Measurements from ENCODE around the gene ZNF568. TPM values are rescaled to one million over a fixed set of nuclear protein-coding genes. Genes with fewer than 3 reads are reported as not detected.

Gene ZNF568
- total RNA-seq, 1 donor, result 7.8 TPM

DNA sequence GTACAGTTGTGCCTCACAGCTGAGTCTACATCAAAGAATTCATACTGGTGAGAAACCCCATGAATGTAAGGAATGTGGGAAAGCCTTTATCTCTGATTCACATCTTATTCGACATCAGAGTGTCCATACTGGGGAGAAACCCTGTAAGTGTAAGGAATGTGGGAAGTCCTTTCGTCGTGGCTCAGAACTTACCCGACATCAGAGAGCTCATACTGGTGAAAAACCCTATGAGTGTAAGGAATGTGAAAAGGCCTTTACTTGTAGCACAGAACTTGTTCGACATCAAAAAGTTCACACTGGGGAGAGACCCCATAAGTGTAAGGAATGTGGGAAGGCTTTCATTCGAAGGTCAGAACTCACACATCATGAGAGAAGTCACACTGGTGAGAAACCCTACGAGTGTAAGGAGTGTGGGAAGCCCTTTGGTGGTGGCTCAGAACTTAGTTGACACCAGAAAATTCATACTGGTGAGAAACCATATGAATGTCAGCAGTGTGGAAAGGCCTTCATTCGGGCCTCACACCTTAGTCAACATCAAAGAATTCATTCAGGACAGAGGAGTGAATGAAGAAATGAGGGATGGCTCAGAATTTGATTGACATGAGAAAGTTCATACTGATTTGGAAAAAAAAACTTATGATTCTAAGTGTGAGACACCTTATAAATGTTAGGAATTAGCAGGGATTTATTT, 81.2 kb downstream of the ZNF568 start:
- DNase-seq (ENCODE audit: low read depth in 2 of 3, low spot score in 2 of 3), result no peak

DNA sequence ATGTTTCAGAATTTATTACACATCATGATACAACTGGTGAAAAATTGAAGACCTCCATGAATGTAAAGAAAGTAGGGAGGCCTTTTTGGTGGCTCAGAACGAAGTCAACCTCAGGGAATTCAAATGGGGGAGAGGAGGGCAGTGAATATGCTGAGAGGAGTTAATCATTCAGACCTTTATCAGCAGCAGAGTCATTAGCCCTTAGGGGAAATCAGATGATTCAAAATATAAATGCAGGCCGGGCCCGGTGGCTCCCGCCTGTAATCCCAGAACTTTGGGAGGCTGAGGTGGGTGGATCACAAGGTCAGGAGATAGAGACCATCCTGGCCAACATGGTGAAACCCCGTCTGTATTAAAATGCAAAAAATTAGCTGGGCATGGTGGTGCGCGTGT, 81.7 kb downstream of the ZNF568 start:
- DNase-seq (ENCODE audit: low read depth in 2 of 3, low spot score in 2 of 3), result no peak

- no peak for DNase-seq (ENCODE audit: low read depth in 2 of 3, low spot score in 2 of 3)
Measured at GRCh38 chr19:36999313-36999712, 83.2 kb downstream of the ZNF568 start.

DNA sequence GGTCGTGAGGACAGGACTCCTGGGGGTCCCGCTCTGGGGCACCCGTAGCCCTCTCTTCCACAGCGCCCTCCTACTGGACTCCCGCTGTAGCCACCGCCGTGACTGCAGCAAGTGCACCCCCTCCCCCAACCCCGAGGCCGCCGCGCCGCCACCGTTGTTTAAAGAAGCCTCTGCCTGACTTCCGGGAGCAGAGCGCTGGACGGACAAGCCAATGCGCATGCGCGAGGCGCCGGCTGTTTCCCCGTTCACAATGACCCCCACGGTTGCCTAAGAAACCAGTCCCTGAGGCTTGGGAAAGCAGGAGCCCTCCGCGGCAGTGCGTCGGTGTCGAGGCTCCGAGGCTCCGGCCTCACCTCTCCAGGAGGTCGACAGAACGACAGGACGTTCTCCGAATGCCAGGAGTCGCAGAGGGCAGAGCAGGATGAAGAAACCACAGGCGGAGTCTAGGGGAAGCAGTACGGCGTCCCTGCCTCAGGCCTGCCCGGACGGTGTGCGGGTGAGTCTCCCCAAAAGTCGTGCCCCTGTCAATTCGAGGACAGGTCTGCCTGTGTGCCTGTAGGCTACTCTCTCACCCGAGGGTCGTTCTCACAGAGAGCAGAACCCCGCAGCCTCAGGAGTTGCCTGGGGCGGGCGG, 91.6 kb downstream of the ZNF568 start:
- DNase-seq (ENCODE audit: low read depth in 2 of 3, low spot score in 2 of 3), result peak; percentile 2 to 75 (median 24)

DNA sequence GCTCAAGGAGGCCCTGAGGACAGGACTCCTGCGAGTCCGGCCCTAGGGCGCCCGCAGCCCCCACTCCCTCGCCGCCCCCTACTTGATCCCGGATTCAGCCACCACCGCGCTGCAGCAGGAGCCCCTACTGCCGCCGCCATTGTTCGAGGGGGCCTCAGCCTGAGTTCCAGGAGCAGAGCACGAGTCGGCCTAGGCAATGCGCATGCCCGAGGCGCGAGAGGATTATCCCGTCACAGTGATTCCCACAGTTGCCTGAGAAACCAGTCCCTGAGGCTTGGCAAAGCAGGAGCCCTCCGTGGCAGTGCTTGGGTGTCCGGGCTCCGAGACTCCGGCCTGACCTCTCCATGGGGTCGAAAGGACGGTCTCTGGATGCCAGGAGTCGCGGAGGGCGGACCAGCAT, 93.7 kb downstream of the ZNF568 start:
- DNase-seq (ENCODE audit: low read depth in 2 of 3, low spot score in 2 of 3), result no peak

DNA sequence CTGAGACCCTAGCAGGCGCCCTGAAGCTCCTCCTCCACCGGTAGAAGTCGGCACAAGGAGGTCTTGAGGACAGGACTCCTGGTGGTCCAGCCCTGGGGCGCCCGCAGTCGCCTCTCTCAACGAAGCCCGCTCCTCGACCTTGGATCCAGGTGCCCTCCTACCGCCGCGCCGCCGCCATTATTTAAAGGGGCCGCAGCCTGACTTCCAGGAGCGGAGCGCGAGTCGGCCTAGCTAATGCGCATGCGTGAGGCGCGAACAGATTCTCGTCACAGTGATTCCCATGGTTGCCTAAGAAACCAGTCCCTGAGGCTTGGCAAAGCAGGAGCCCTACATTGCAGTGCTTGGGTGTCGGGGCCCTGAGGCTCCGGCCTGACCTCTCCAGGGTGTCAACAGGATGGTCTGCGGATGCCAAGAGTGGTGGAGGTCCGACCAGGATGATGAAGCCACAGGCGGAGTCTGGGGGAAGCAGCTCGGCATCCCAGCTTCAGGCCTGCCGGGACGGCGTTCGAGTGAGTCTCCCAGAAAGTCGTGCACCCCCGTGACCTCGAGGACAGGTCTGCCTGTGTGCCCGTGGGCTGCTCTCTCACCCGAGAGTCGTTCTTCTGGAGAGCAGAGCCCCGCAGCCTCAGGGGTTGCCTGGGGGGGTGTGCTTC, 96.1 kb downstream of the ZNF568 start:
- DNase-seq (ENCODE audit: low read depth in 2 of 3, low spot score in 2 of 3), result no peak

- no peak for DNase-seq (ENCODE audit: low read depth in 2 of 3, low spot score in 2 of 3)
Measured at GRCh38 chr19:37014456-37014855, 98.3 kb downstream of the ZNF568 start.

- no peak for DNase-seq (ENCODE audit: low read depth in 2 of 3, low spot score in 2 of 3)
Measured at GRCh38 chr19:37045140-37045539, 129.0 kb downstream of the ZNF568 start.

Other genes starting within 250 kb of the ZNF568 start
- gene ZNF461, start 249.5 kb upstream of the ZNF568 start, total RNA-seq, result 3.5 TPM
- gene ZNF567, start 228.7 kb upstream of the ZNF568 start, total RNA-seq, result 2.4 TPM
- gene ZNF850, start 143.5 kb upstream of the ZNF568 start, total RNA-seq, result 5.7 TPM
- gene ZNF790, start 77.9 kb upstream of the ZNF568 start, total RNA-seq, result 3.5 TPM
- 8.3 TPM for gene ZNF345, start 65.5 kb upstream of the ZNF568 start, total RNA-seq
- 2.2 TPM for gene ZNF829, start within 50 bp of the ZNF568 start, total RNA-seq
- 5.1 TPM for gene ZNF420, start 162.1 kb downstream of the ZNF568 start, total RNA-seq

All from hematopoietic multipotent progenitor cell (in vitro differentiated cells).